Karpas-422 (cell line): ENCODE results near the gene ORAI2. TPM values are rescaled to one million over a fixed set of nuclear protein-coding genes. Genes with fewer than 3 reads are reported as not detected.
"Not testable (repeated sequence)": the region's sequence is repeated elsewhere in the genome, so short reads cannot be mapped to it uniquely, and the experiment has no call there.

ENCODE experiments used
- DNase-seq: peaks from one replicate; pipeline ENCODE4 v3.0.0-alpha.2; 2015
- H2AFZ ChIP-seq: fragments of 200-600 bp; sonication (generic); 2 replicates; pipeline ENCODE4 v1.6.1; 2014; ENCODE audit warnings: antibody characterized with exemption, low read length, mixed read lengths
- H3K27ac ChIP-seq: fragments of 200-600 bp; sonication (generic); 2 replicates; pipeline ENCODE4 v1.5.1; 2014; ENCODE audit warnings: mild to moderate bottlenecking, low read length, moderate library complexity
- H3K27me3 ChIP-seq: fragments of 200-600 bp; sonication (generic); 2 replicates; pipeline ENCODE4 v1.6.1; 2014; ENCODE audit warnings: low read length, mixed read lengths
- H3K36me3 ChIP-seq: fragments of 200-600 bp; sonication (generic); 2 replicates; pipeline ENCODE4 v1.6.1; 2014; ENCODE audit warnings: low read length, mixed read lengths; ENCODE audit not compliant: insufficient read depth
- H3K4me1 ChIP-seq: fragments of 200-600 bp; sonication (generic); 2 replicates; pipeline ENCODE4 v1.6.1; 2014; ENCODE audit warnings: mild to moderate bottlenecking, low read length, mixed read lengths
- H3K4me2 ChIP-seq: fragments of 200-600 bp; sonication (generic); 2 replicates; pipeline ENCODE4 v1.6.1; 2014; ENCODE audit warnings: low read length, low read depth, mild to moderate bottlenecking; ENCODE audit not compliant: poor library complexity, severe bottlenecking
- H3K4me3 ChIP-seq: fragments of 200-600 bp; sonication (generic); 2 replicates; pipeline ENCODE4 v1.5.1; 2014; ENCODE audit warnings: mild to moderate bottlenecking, antibody characterized with exemption, low read length, mixed read lengths
- H3K79me2 ChIP-seq: fragments of 200-600 bp; sonication (generic); 2 replicates; pipeline ENCODE4 v1.6.1; 2014; ENCODE audit warnings: mild to moderate bottlenecking, low read length, mixed read lengths
- H3K9ac ChIP-seq: fragments of 200-600 bp; sonication (generic); 2 replicates; pipeline ENCODE4 v1.6.0; 2014; ENCODE audit warnings: low read length
- H3K9me2 ChIP-seq: fragments of 200-600 bp; sonication (generic), shearing (Covaris generic); replicated peaks from 2 replicates; pipeline ENCODE4 v1.6.0; 2014; ENCODE audit warnings: mild to moderate bottlenecking, low read length, moderate library complexity; ENCODE audit not compliant: insufficient read depth
- H3K9me3 ChIP-seq: fragments of 300-700, 200-600 bp; sonication (generic); 2 replicates; pipeline ENCODE4 v1.6.1; 2014; ENCODE audit warnings: low read length, mixed read lengths
- H4K20me1 ChIP-seq: fragments of 200-600 bp; sonication (generic); 2 replicates; pipeline ENCODE4 v1.6.1; 2014; ENCODE audit warnings: mild to moderate bottlenecking, antibody characterized with exemption, low read length, low read depth; ENCODE audit not compliant: insufficient read depth
- small RNA-seq: library from RNA; depleted of rRNA; stranded (forward); fragments of <200 nt; gene quantifications from one replicate; pipeline ENCODE3, GENCODE V24; 2014
- total RNA-seq: library from RNA; depleted of rRNA; stranded (reverse); fragments of >200 nt; shearing (Covaris generic); gene quantifications from 2 replicates; pipeline ENCODE4 v1.2.3, GENCODE V29; 2014; ENCODE audit warnings: low replicate concordance; rRNA removed

ORAI2 gene
- total RNA-seq, 1 experiment from 2014 or later, result 2.8 TPM

DNA sequence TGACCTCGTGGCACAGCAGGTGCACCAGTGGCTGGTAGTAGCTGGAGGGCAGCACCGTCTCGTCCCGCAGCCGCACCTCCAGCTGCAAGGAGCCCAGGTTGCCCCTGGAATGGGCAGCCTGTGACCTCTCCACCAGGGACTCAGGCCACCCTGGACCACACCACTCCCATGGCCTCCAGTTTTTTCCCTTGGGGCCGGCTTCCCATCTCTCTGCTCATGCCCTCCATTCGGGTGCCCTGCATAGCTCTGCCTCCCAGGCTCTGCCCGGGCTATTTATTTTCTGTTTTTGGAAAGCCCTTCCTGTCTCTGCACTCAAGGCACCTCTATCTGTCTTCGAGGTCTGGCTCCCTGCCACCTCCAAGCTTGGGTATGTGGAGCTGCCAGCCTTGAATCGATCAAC lies 63.5 kb downstream of the ORAI2 start:
- not testable (repeated sequence) for H3K4me2 ChIP-seq, H3K4me3 ChIP-seq, H2AFZ ChIP-seq, H3K79me2 ChIP-seq, H3K27me3 ChIP-seq, H3K9me2 ChIP-seq, H3K4me1 ChIP-seq, H3K27ac ChIP-seq, H3K9ac ChIP-seq, H4K20me1 ChIP-seq, H3K36me3 ChIP-seq, H3K9me3 ChIP-seq
- peak; percentile 20 for DNase-seq

GRCh38 chr7:102497308-102497707 lies 63.9 kb downstream of the ORAI2 start:
- H3K4me1 ChIP-seq, H3K79me2 ChIP-seq, H3K9me3 ChIP-seq, H3K27me3 ChIP-seq, H3K4me3 ChIP-seq, H4K20me1 ChIP-seq, DNase-seq, H3K27ac ChIP-seq, H3K9ac ChIP-seq, H3K9me2 ChIP-seq, H2AFZ ChIP-seq, H3K4me2 ChIP-seq, H3K36me3 ChIP-seq: not testable (repeated sequence)

DNA sequence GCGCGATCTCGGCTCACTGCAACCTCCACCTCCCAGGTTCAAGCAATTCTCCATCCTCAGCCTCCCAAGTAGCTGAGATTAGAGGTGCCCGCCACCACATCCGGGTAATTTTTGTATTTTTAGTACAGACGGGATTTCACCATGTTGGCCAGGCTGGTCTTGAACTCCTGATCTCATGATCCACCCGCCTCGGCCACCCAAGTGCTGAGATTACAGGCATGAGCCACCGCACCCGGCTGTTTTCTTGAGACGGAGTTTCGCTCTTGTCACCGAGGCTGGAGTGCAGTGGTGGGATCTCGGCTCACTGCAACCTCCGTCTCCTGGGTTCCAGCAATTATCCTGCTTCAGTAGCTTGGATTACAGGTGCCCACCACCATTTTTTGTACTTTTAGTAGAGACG lies 64.9 kb downstream of the ORAI2 start:
- not testable (repeated sequence) for H3K4me3 ChIP-seq, H3K9ac ChIP-seq, H2AFZ ChIP-seq, H3K79me2 ChIP-seq, H3K9me3 ChIP-seq, H3K36me3 ChIP-seq, H3K4me2 ChIP-seq, H3K9me2 ChIP-seq, H4K20me1 ChIP-seq, H3K4me1 ChIP-seq, H3K27me3 ChIP-seq, DNase-seq, H3K27ac ChIP-seq

DNA sequence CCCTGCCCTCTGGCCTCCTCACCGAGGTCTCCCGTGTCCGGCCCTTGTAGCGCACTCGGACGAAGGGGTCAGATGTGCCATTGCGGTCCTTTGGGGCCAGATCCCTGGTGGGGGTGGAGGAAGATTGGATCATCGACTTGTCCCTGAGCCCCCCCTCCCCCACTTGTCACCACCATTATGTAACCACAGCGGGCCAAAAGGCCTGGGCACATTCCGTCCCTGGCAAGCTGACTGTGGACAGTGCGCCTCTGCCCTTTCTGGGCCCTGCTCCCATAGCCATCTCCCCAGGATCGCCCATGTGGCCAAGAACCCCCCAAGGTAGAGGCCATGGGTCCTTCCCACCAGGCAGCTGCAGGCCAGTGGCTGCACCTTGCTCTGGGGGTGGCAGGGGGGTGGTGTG lies 69.8 kb downstream of the ORAI2 start:
- not testable (repeated sequence) for H3K9ac ChIP-seq, H3K4me3 ChIP-seq, H3K36me3 ChIP-seq, H3K79me2 ChIP-seq, H3K27ac ChIP-seq, H3K4me2 ChIP-seq, H2AFZ ChIP-seq, H3K9me3 ChIP-seq, H3K27me3 ChIP-seq, DNase-seq, H4K20me1 ChIP-seq, H3K9me2 ChIP-seq, H3K4me1 ChIP-seq

DNA sequence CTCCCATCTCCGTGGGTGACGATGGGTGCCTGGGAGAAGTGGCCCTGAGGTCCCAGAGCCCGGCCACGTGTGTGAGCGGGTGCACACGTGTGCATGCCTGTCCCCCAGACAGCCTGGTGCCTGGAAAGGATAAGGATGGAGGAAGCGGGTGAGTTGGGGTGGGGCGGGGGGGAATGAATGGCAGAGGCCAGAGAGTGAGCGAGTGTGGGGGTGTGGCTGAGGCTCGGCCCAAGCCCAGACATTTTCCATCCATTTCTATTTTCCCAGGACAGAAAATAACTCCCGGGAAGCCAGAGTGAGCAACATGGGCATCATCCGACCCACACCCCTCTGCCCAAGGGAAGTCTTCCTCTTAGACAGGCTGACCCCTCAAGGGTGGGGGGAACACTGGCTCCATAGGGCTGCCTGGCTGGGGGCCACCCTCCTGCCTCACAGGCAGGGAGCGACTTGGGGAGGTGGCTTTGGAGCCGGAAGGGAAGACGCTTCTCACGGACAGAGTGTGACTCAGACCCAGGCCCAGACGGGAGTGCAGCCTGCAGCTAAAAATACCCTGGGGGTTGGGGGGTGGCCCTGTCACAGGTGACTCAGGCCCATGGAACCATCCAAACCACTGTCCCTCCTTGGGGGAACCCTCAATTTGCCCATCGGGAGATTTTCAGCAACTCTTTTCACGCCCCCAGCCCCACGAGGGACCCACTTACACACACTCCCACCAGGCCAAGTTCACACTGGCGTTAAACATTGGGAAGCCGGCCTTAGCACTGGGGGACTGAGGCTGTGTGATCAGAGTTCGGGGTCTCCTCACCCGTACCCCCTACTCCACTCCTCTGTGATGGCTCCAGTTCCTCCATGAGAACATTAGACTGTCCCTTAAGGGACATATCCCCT lies 72.2 kb downstream of the ORAI2 start:
- H3K4me2 ChIP-seq, H3K9ac ChIP-seq: not testable (repeated sequence)

More for the DNA sequence above, 72.2 kb downstream of the ORAI2 start:
- not testable (repeated sequence) for H3K36me3 ChIP-seq, H3K4me1 ChIP-seq, H3K27me3 ChIP-seq, DNase-seq, H4K20me1 ChIP-seq, H2AFZ ChIP-seq, H3K4me3 ChIP-seq, H3K27ac ChIP-seq, H3K9me3 ChIP-seq, H3K79me2 ChIP-seq, H3K9me2 ChIP-seq

Small RNA genes lying within 50 kb of the gene (small RNA-seq; reads per million reads assigned to genes)
- gene MIR548O, result not detected

Other genes starting within 250 kb of the ORAI2 start
- 22.4 and 39.2 TPM in 2 replicates for gene SH2B2, start 146.7 kb upstream of the ORAI2 start, total RNA-seq
- not detected in 2 replicates for gene SPDYE6, start 77.1 kb upstream of the ORAI2 start, total RNA-seq
- gene PRKRIP1, start 37.2 kb upstream of the ORAI2 start, total RNA-seq, result 42.7 and 75.4 TPM in 2 replicates
- gene ALKBH4, start 31.3 kb downstream of the ORAI2 start, total RNA-seq, result 3.7 and 11.9 TPM in 2 replicates
- 15.2 and 24.9 TPM in 2 replicates for gene LRWD1, start 31.4 kb downstream of the ORAI2 start, total RNA-seq
- gene POLR2J, start 45.3 kb downstream of the ORAI2 start, total RNA-seq, result 53.1 and 60.7 TPM in 2 replicates
- gene RASA4B, start 84.2 kb downstream of the ORAI2 start, total RNA-seq, result 2.4 and 5.6 TPM in 2 replicates
- gene UPK3BL2, start 110.1 kb downstream of the ORAI2 start, total RNA-seq, result 19.8 and 49.4 TPM in 2 replicates
- gene SPDYE2, start 117.7 kb downstream of the ORAI2 start, total RNA-seq, result not detected in 2 replicates
- gene POLR2J3, start 139.0 kb downstream of the ORAI2 start, total RNA-seq, result 45.5 and 57.8 TPM in 2 replicates
- 4.5 and 16.5 TPM in 2 replicates for gene RASA4, start 183.2 kb downstream of the ORAI2 start, total RNA-seq
- 41.7 and 51.4 TPM in 2 replicates for gene UPK3BL1, start 209.2 kb downstream of the ORAI2 start, total RNA-seq
- not detected in 2 replicates for gene SPDYE2B, start 216.7 kb downstream of the ORAI2 start, total RNA-seq
- gene POLR2J2, start 238.1 kb downstream of the ORAI2 start, total RNA-seq, result 13.2 and 14.7 TPM in 2 replicates